Measurements from ENCODE around the gene ANAPC2. TPM values are rescaled to one million over a fixed set of nuclear protein-coding genes. Genes with fewer than 3 reads are reported as not detected.

The ANAPC2 gene, protein sequence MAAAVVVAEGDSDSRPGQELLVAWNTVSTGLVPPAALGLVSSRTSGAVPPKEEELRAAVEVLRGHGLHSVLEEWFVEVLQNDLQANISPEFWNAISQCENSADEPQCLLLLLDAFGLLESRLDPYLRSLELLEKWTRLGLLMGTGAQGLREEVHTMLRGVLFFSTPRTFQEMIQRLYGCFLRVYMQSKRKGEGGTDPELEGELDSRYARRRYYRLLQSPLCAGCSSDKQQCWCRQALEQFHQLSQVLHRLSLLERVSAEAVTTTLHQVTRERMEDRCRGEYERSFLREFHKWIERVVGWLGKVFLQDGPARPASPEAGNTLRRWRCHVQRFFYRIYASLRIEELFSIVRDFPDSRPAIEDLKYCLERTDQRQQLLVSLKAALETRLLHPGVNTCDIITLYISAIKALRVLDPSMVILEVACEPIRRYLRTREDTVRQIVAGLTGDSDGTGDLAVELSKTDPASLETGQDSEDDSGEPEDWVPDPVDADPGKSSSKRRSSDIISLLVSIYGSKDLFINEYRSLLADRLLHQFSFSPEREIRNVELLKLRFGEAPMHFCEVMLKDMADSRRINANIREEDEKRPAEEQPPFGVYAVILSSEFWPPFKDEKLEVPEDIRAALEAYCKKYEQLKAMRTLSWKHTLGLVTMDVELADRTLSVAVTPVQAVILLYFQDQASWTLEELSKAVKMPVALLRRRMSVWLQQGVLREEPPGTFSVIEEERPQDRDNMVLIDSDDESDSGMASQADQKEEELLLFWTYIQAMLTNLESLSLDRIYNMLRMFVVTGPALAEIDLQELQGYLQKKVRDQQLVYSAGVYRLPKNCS
- total RNA-seq (2022; extraction: Qiagen RNA extraction), result 23.4 to 36.8 TPM (median 34.5 TPM) in 5 replicates

GRCh38 chr9:137188490-137189296 is at the start of gene ANAPC2, which contains the start of gene SSNA1:
Gene ANAPC2 (minus strand): TSS chr9:137188560. CDS start chr9:137188532, 28 bp downstream.
Gene SSNA1 (plus strand): TSS chr9:137188676. CDS start chr9:137188727, 51 bp downstream.

GRCh38 chr9:137230705-137231371 is 42.5 kb upstream of the ANAPC2 start, which contains the start of gene SLC34A3:
Gene SLC34A3 (plus strand): TSS chr9:137230901. CDS start chr9:137231703, 802 bp downstream.

DNA sequence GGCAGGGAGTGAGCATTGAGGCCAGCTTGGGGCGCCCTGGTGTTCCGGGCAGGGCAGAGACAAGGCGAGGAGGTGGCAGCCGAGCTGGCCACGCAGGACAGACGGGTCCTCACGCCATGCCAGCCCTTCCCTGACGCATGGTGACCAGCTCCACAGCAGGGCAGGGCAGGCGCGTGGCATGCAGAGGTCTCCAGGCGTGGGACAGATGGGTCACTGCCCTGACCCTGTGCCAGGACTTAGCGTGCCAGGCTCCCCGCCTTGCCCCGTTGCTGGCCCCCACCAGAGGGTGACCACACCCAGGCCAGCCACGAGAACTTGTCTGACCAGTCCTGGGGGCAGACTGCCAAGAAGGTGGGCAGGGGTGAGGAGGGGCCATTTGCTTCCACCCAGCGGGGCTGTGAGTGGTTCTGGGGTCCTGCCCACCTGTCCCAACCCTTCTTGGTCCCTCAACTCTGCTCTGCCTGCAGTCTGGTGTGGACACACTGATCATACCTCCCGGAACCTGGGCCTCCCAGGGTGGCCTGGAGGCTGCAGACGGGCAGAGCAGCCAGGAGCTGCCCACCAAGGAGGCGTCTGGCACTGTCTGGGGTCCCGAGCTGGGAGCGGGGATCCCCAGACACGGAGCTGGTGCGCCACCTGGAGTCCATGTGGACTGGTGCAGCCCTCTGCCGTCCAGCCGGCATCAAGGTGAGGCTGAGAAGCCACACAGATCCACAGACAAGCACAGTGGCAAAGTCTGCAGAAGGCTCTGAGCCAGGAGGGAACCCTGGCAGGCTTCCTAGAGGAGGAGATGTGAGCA is 38.9 kb upstream of the ANAPC2 start, which contains the start of gene RNF224:
RNF224 (plus strand) TSS at position 449 of the 799 bp plus-strand sequence. CDS start 834 bp downstream, outside the sequence.

GRCh38 chr9:137224830-137225694 is 36.7 kb upstream of the ANAPC2 start, which contains the start of gene CYSRT1:
Gene CYSRT1 (plus strand): TSS chr9:137225174. CDS start chr9:137225622, 448 bp downstream.

DNA sequence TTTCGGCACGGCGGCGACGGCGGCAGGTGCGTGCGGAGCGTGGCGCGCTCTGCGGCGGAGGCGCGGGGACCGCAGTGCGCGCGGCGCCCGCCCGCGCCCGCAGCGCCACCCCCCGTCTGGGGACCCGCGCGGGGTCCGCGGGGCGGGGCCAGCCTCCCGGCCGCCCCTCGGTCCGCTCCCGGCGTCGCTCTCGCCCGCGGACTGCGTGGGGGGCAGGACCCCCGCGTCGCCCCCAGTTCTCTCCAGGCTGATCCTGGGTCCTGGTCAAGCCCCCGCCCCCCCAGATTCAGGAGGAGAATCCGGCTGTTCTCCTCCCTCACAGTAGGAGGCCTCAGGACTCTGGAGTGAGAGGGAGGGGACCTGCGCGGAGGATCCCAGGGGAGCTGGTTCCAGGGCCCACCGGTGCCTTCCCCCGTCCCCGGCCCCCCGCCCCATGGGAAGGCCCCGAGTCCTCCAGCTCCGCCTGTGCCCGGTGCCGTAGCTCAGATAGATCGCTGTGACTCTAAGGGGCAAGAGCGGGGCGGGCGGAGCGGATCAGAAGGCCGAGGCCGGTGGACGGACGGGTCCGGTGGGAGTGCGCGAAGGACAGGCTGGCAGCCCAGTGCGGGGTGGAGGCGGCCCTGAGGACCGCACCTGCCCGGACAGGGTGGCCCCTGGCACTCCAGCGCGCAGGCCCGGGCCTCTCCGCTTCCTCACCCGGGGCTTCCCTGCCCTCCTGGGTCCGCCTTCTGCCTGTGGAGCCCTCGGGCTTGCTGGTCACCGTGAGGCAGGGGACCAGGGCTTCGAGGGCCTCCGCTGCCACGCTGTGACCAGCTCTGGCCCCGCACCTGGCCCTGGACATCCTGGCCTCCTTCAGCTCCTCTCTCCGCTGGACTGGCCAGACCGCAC is 34.1 kb upstream of the ANAPC2 start, which contains the start of gene RNF208:
RNF208 (minus strand) TSS at position 51 of the 888 bp plus-strand sequence. CDS start 1,028 bp downstream, outside the sequence.

DNA sequence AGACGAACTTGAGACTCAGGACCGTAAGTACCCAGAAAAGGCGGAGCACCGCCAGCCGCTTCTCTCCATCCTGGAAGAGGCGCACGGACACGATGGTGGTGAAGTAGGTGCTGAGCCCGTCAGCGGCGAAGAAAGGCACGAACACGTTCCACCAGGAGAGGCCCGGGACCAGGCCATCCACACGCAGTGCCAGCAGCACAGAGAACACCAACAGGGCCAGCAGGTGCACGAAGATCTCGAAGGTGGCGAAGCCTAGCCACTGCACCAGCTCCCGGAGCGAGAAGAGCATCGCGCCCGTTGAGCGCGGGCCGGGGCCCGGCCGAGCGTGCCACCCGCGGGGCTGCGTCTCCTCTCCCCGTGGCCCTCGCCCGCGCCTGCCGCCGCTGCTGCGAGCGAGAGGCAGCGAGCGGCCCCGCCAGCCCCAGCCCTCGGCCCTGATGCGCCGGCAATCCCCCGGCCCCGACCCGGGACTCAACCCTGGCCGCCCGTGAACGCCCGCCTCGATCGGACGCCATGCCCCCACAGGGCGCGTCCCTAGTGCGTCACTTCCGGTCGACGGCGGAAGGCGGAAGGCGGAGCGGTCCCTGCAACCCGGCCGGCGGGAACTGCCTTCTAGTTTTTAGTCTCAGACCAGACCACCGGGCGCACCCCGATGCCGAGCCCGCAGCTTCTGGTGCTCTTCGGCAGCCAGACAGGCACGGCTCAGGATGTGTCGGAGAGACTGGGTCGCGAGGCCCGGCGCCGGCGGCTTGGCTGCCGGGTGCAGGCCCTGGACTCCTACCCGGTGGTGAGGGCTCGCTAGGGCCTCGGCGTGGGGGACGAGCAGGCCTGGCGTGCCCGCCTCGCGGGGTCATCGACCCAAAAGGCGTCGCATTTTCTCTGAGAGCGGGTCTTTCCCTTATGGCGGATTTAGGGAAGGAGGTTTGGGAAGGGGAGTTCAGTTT is 17.0 kb upstream of the ANAPC2 start, which contains the start of the genes NDOR1 and TMEM203:
NDOR1 (plus strand) TSS at position 575 of the 944 bp plus-strand sequence; CDS start at position 653, 78 bp downstream.
TMEM203 (minus strand) TSS at position 523 of the 944 bp plus-strand sequence; CDS start at position 289, 234 bp downstream.

GRCh38 chr9:137200311-137201204 is 12.2 kb upstream of the ANAPC2 start, which contains the start of gene TPRN:
Gene TPRN (minus strand): TSS chr9:137200741. CDS start chr9:137200711, 30 bp downstream.

DNA sequence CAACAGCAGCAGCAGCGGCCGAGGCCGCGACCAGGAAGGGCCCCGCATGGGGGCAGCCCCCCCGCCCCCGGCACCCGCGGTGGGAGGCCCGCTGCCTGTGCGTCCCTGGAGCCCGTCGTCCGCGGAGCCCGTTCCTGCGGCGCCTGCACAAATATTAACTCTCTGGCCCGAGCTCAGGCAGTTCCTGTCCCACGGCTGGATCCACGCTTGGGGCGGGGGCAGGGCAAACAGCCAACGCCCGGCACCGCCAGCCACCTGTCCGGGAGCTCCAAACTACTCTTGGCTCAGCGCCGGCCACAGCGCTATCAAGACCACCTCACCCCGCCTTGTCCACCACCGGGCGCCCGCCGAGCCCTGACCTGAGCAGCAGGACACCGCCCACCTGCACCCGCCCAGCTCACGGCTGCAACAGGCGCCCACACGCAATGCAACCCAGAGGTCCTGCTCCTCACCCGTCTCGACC is 18.4 kb downstream of the ANAPC2 start, which contains the start of gene LRRC26:
LRRC26 (minus strand) TSS at position 156 of the 463 bp plus-strand sequence; CDS start at position 48, 108 bp downstream.

DNA sequence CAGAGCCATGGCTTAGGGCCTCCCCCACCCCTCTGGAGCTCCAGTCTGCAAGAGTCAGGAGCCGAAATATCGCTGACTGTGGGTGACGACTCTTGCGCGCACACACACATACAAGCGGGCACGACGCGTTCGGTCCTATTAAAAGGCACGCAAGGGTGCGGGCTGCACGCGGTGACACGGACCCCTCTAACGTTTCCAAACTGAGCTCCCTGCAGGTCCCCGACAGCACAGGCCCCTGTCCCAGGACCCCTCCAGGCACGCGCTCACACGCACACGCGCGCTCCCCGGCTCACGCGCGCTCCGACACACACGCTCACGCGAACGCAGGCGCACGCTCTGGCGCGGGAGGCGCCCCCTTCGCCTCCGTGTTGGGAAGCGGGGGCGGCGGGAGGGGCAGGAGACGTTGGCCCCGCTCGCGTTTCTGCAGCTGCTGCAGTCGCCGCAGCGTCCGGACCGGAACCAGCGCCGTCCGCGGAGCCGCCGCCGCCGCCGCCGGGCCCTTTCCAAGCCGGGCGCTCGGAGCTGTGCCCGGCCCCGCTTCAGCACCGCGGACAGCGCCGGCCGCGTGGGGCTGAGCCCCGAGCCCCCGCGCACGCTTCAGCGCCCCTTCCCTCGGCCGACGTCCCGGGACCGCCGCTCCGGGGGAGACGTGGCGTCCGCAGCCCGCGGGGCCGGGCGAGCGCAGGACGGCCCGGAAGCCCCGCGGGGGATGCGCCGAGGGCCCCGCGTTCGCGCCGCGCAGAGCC is 49.5 kb downstream of the ANAPC2 start, which contains the start of gene GRIN1:
GRIN1 (plus strand) TSS at position 433 of the 746 bp plus-strand sequence. CDS start 333 bp downstream, outside the sequence.

Other genes starting within 250 kb of the ANAPC2 start
- gene FBXW5, start 243.8 kb downstream of the ANAPC2 start, total RNA-seq (2022; extraction: Qiagen RNA extraction), result 62.7 to 103 TPM (median 99.7 TPM) in 5 replicates
- gene C8G, start 243.3 kb downstream of the ANAPC2 start, total RNA-seq (2022; extraction: Qiagen RNA extraction), result 0.42 to 3.2 TPM (median 0.76 TPM) in 5 replicates
- gene LCN12, start 236.3 kb downstream of the ANAPC2 start, total RNA-seq (2022; extraction: Qiagen RNA extraction), result 1.0 to 1.9 TPM (median 1.3 TPM) in 5 replicates
- 0.44 to 0.61 TPM (median 0.47 TPM) in 4 of 5 replicates, not detected in the other for gene PTGDS, start 211.1 kb downstream of the ANAPC2 start, total RNA-seq (2022; extraction: Qiagen RNA extraction)
- gene LCNL1, start 205.6 kb downstream of the ANAPC2 start, total RNA-seq (2022; extraction: Qiagen RNA extraction), result 0.07 to 0.24 TPM (median 0.10 TPM) in 5 replicates
- gene PAXX, start 196.1 kb downstream of the ANAPC2 start, total RNA-seq (2022; extraction: Qiagen RNA extraction), result 43.1 to 85.2 TPM (median 71.2 TPM) in 5 replicates
- gene CLIC3, start 192.0 kb downstream of the ANAPC2 start, total RNA-seq (2022; extraction: Qiagen RNA extraction), result 2.4 to 5.5 TPM (median 4.9 TPM) in 5 replicates
- 19.0 to 29.4 TPM (median 26.7 TPM) in 5 replicates for gene ABCA2, start 160.3 kb downstream of the ANAPC2 start, total RNA-seq (2022; extraction: Qiagen RNA extraction)
- 0.05 to 0.07 TPM (median 0.06 TPM) in 4 of 5 replicates, not detected in the other for gene FUT7, start 156.5 kb downstream of the ANAPC2 start, total RNA-seq (2022; extraction: Qiagen RNA extraction)
- 40.8 to 96.8 TPM (median 80.5 TPM) in 5 replicates for gene NPDC1, start 142.4 kb downstream of the ANAPC2 start, total RNA-seq (2022; extraction: Qiagen RNA extraction)
- gene ENTPD2, start 134.5 kb downstream of the ANAPC2 start, total RNA-seq (2022; extraction: Qiagen RNA extraction), result 2.2 to 2.9 TPM (median 2.4 TPM) in 5 replicates
- gene SAPCD2, start 118.0 kb downstream of the ANAPC2 start, total RNA-seq (2022; extraction: Qiagen RNA extraction), result 13.5 to 26.0 TPM (median 23.9 TPM) in 5 replicates
- 9.3 to 16.6 TPM (median 12.2 TPM) in 5 replicates for gene UAP1L1, start 111.0 kb downstream of the ANAPC2 start, total RNA-seq (2022; extraction: Qiagen RNA extraction)
- gene MAN1B1, start 101.6 kb downstream of the ANAPC2 start, total RNA-seq (2022; extraction: Qiagen RNA extraction), result 40.2 to 53.2 TPM (median 51.7 TPM) in 5 replicates
- 66.6 to 132 TPM (median 125 TPM) in 5 replicates for gene DPP7, start 73.8 kb downstream of the ANAPC2 start, total RNA-seq (2022; extraction: Qiagen RNA extraction)
- gene GRIN1, start 49.4 kb downstream of the ANAPC2 start, total RNA-seq (2022; extraction: Qiagen RNA extraction), result 0.20 to 0.71 TPM (median 0.53 TPM) in 5 replicates
- gene LRRC26, start 18.5 kb downstream of the ANAPC2 start, total RNA-seq (2022; extraction: Qiagen RNA extraction), result 0.59 to 2.0 TPM (median 1.8 TPM) in 5 replicates
- not detected in 5 replicates for gene TMEM210, start 16.5 kb downstream of the ANAPC2 start, total RNA-seq (2022; extraction: Qiagen RNA extraction)
- 103 to 151 TPM (median 139 TPM) in 5 replicates for gene SSNA1, start 116 bp upstream of the ANAPC2 start, total RNA-seq (2022; extraction: Qiagen RNA extraction)
- gene TPRN, start 12.2 kb upstream of the ANAPC2 start, total RNA-seq (2022; extraction: Qiagen RNA extraction), result 6.0 to 10.8 TPM (median 10.2 TPM) in 5 replicates
- gene TMEM203, start 17.1 kb upstream of the ANAPC2 start, total RNA-seq (2022; extraction: Qiagen RNA extraction), result 33.8 to 47.5 TPM (median 45.4 TPM) in 5 replicates
- gene NDOR1, start 17.1 kb upstream of the ANAPC2 start, total RNA-seq (2022; extraction: Qiagen RNA extraction), result 9.8 to 19.3 TPM (median 16.4 TPM) in 5 replicates
- gene RNF208, start 33.7 kb upstream of the ANAPC2 start, total RNA-seq (2022; extraction: Qiagen RNA extraction), result 1.1 to 2.1 TPM (median 1.8 TPM) in 5 replicates
- gene CYSRT1, start 36.6 kb upstream of the ANAPC2 start, total RNA-seq (2022; extraction: Qiagen RNA extraction), result 2.5 to 5.4 TPM (median 4.8 TPM) in 5 replicates
- 0.07 to 0.44 TPM (median 0.31 TPM) in 5 replicates for gene RNF224, start 38.9 kb upstream of the ANAPC2 start, total RNA-seq (2022; extraction: Qiagen RNA extraction)
- 0.08 to 0.28 TPM (median 0.09 TPM) in 3 of 5 replicates, not detected in the others for gene SLC34A3, start 42.3 kb upstream of the ANAPC2 start, total RNA-seq (2022; extraction: Qiagen RNA extraction)
- gene TUBB4B, start 52.7 kb upstream of the ANAPC2 start, total RNA-seq (2022; extraction: Qiagen RNA extraction), result 637 to 832 TPM (median 729 TPM) in 5 replicates
- gene STPG3, start 62.7 kb upstream of the ANAPC2 start, total RNA-seq (2022; extraction: Qiagen RNA extraction), result not detected in 5 replicates
- 43.1 to 58.5 TPM (median 55.8 TPM) in 5 replicates for gene NELFB, start 66.8 kb upstream of the ANAPC2 start, total RNA-seq (2022; extraction: Qiagen RNA extraction)
- gene TOR4A, start 89.2 kb upstream of the ANAPC2 start, total RNA-seq (2022; extraction: Qiagen RNA extraction), result 17.1 to 29.0 TPM (median 26.7 TPM) in 5 replicates
- gene NRARP, start 113.7 kb upstream of the ANAPC2 start, total RNA-seq (2022; extraction: Qiagen RNA extraction), result 2.4 to 5.6 TPM (median 4.3 TPM) in 5 replicates
- gene EXD3, start 234.6 kb upstream of the ANAPC2 start, total RNA-seq (2022; extraction: Qiagen RNA extraction), result 4.0 to 6.6 TPM (median 6.0 TPM) in 5 replicates
- 0.77 to 2.0 TPM (median 1.7 TPM) in 5 replicates for gene NOXA1, start 234.8 kb upstream of the ANAPC2 start, total RNA-seq (2022; extraction: Qiagen RNA extraction)